DOHH2 (cell line): ENCODE measurements around the gene ADAMTS15.

Source experiments
- H3F3A ChIP-seq: fragments of 200-600 bp; sonication (generic), shearing (Covaris generic); 2 replicates; pipeline ENCODE4 v1.6.0; 2016; ENCODE audit warnings: antibody characterized with exemption, mild to moderate bottlenecking; ENCODE audit not compliant: control insufficient read depth, insufficient read depth
- H3K27ac ChIP-seq: fragments of 200-600 bp; sonication (generic); 2 replicates; pipeline ENCODE4 v1.5.1; 2014; ENCODE audit warnings: low read depth, mild to moderate bottlenecking, low read length, moderate library complexity
- H3K27me3 ChIP-seq: fragments of 200-600 bp; sonication (generic); 2 replicates; pipeline ENCODE4 v1.6.1; 2014; ENCODE audit warnings: mild to moderate bottlenecking, low read length, mixed read lengths; ENCODE audit not compliant: control insufficient read depth
- H3K36me3 ChIP-seq: fragments of 200-600 bp; sonication (generic); 2 replicates; pipeline ENCODE4 v1.6.1; 2014; ENCODE audit warnings: mild to moderate bottlenecking, low read length, moderate library complexity, mixed read lengths; ENCODE audit not compliant: control insufficient read depth
- H3K4me1 ChIP-seq: fragments of 200-600 bp; sonication (generic); 2 replicates; pipeline ENCODE4 v1.6.1; 2014; ENCODE audit warnings: mild to moderate bottlenecking, low read length, mixed read lengths; ENCODE audit not compliant: control insufficient read depth
- H3K4me2 ChIP-seq: fragments of 200-600 bp; sonication (generic); 2 replicates; pipeline ENCODE4 v1.6.0; 2014; ENCODE audit warnings: mild to moderate bottlenecking, low read length, moderate library complexity
- H3K4me3 ChIP-seq: fragments of 200-600 bp; sonication (generic); 2 replicates; pipeline ENCODE4 v1.5.1; 2014; ENCODE audit warnings: mild to moderate bottlenecking, low read length, mixed read lengths
- H3K79me2 ChIP-seq: fragments of 200-600 bp; sonication (generic); 2 replicates; pipeline ENCODE4 v1.6.1; 2014; ENCODE audit warnings: mild to moderate bottlenecking, low read length, mixed read lengths; ENCODE audit not compliant: control insufficient read depth
- H3K9me2 ChIP-seq: fragments of 200-600 bp; sonication (generic); replicated peaks from 2 replicates; pipeline ENCODE4 v1.6.1; 2014; ENCODE audit warnings: mild to moderate bottlenecking, low read length, mixed read lengths; ENCODE audit not compliant: control insufficient read depth
- H3K9me3 ChIP-seq: fragments of 200-600 bp; sonication (generic); 2 replicates; pipeline ENCODE4 v1.6.1; 2014; ENCODE audit warnings: antibody characterized with exemption, low read length, mixed read lengths; ENCODE audit not compliant: control insufficient read depth, insufficient read depth
- H4K20me1 ChIP-seq: fragments of 200-600 bp; sonication (generic); 2 replicates; pipeline ENCODE4 v1.6.0; 2014; ENCODE audit warnings: low read depth, mild to moderate bottlenecking, antibody characterized with exemption, low read length, moderate library complexity; ENCODE audit not compliant: control insufficient read depth, insufficient read depth
- EZH2phosphoT487 ChIP-seq: fragments of 200-600 bp; sonication (generic); IDR thresholded peaks from 2 replicates; pipeline ENCODE4 v1.6.1; 2017; ENCODE audit warnings: borderline replicate concordance, mild to moderate bottlenecking, antibody characterized with exemption, low read length, moderate library complexity, mixed read lengths
- TF ChIP-seq, protein P1 (sequence below): fragments of 200-600 bp; sonication (generic); IDR thresholded peaks from one replicate; pipeline ENCODE4 v1.5.1; 2014; ENCODE audit warnings: antibody characterized with exemption, mild to moderate bottlenecking, low read depth, low read length; ENCODE audit not compliant: poor library complexity, severe bottlenecking

Gene ADAMTS15

GRCh38 chr11:130477586-130478203, 29.2 kb downstream of the ADAMTS15 start:
- H3K4me2 ChIP-seq, result no peak overlapping the region
- H3K4me3 ChIP-seq, result no peak overlapping the region
- TF ChIP-seq EZH2phosphoT487, result no peak
- TF ChIP-seq, protein P1, sequence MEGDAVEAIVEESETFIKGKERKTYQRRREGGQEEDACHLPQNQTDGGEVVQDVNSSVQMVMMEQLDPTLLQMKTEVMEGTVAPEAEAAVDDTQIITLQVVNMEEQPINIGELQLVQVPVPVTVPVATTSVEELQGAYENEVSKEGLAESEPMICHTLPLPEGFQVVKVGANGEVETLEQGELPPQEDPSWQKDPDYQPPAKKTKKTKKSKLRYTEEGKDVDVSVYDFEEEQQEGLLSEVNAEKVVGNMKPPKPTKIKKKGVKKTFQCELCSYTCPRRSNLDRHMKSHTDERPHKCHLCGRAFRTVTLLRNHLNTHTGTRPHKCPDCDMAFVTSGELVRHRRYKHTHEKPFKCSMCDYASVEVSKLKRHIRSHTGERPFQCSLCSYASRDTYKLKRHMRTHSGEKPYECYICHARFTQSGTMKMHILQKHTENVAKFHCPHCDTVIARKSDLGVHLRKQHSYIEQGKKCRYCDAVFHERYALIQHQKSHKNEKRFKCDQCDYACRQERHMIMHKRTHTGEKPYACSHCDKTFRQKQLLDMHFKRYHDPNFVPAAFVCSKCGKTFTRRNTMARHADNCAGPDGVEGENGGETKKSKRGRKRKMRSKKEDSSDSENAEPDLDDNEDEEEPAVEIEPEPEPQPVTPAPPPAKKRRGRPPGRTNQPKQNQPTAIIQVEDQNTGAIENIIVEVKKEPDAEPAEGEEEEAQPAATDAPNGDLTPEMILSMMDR, result no peak
- no peaks in the 10 kb centered on the region for H3K79me2 ChIP-seq
- no peaks in the 10 kb centered on the region for H4K20me1 ChIP-seq
- no peaks in the 10 kb centered on the region for H3F3A ChIP-seq
- H3K9me3 ChIP-seq, result no peaks in the 10 kb centered on the region
- H3K27ac ChIP-seq, result no peak overlapping the region
- no peaks in the 10 kb centered on the region for H3K4me1 ChIP-seq
- H3K36me3 ChIP-seq, result no peaks in the 10 kb centered on the region
- H3K27me3 ChIP-seq, result no peaks in the 10 kb centered on the region
- no peaks in the 10 kb centered on the region for H3K9me2 ChIP-seq

- no peaks in the 10 kb centered on the region for H3K9me3 ChIP-seq
- no peaks in the 10 kb centered on the region for H3K79me2 ChIP-seq
- no peaks in the 10 kb centered on the region for H3F3A ChIP-seq
- H3K9me2 ChIP-seq, result no peaks in the 10 kb centered on the region
- no peak overlapping the region for H3K27ac ChIP-seq
- no peaks in the 10 kb centered on the region for H3K27me3 ChIP-seq
- TF ChIP-seq, protein P1, result no peak
- TF ChIP-seq EZH2phosphoT487, result no peak
- no peaks in the 10 kb centered on the region for H3K4me1 ChIP-seq
- no peak overlapping the region for H3K4me3 ChIP-seq
- H4K20me1 ChIP-seq, result no peaks in the 10 kb centered on the region
- no peak overlapping the region for H3K4me2 ChIP-seq
- H3K36me3 ChIP-seq, result no peaks in the 10 kb centered on the region
These were observed 29.8 kb downstream of the ADAMTS15 start for GRCh38 chr11:130478204-130478701.

- no peak for TF ChIP-seq EZH2phosphoT487
- TF ChIP-seq, protein P1, result no peak
- H3F3A ChIP-seq, result no peaks in the 10 kb centered on the region
- H3K4me1 ChIP-seq, result no peaks in the 10 kb centered on the region
- no peaks in the 10 kb centered on the region for H3K9me3 ChIP-seq
- no peaks in the 10 kb centered on the region for H3K9me2 ChIP-seq
- no peaks in the 10 kb centered on the region for H3K27me3 ChIP-seq
- no peaks in the 10 kb centered on the region for H3K79me2 ChIP-seq
- H3K4me2 ChIP-seq, result no peak overlapping the region
- H4K20me1 ChIP-seq, result no peaks in the 10 kb centered on the region
- H3K36me3 ChIP-seq, result no peaks in the 10 kb centered on the region
- H3K27ac ChIP-seq, result no peak overlapping the region
- H3K4me3 ChIP-seq, result no peak overlapping the region
These were observed 30.4 kb downstream of the ADAMTS15 start for GRCh38 chr11:130478881-130479280.
